Measurements from ENCODE around the gene FMOD. TPM values are rescaled to one million over a fixed set of nuclear protein-coding genes. Genes with fewer than 3 reads are reported as not detected.

Gene FMOD
- polyA plus RNA-seq, 10 donors: 54.6 to 273 (median 164) TPM

GRCh38 chr1:203364094-203364801 is 13.3 kb upstream of the FMOD start:
- no peak for DNase-seq

GRCh38 chr1:203362720-203363025 is 11.8 kb upstream of the FMOD start:
- DNase-seq: no peak

- DNase-seq: no peak
Measured at GRCh38 chr1:203361945-203362719, 11.2 kb upstream of the FMOD start.

GRCh38 chr1:203360547-203361185 is 9.7 kb upstream of the FMOD start:
- no peak for DNase-seq

GRCh38 chr1:203359010-203359571 is 8.2 kb upstream of the FMOD start:
- DNase-seq: no peak

- DNase-seq: no peak
Measured at GRCh38 chr1:203354246-203354645, 3.3 kb upstream of the FMOD start.

GRCh38 chr1:203353486-203353885 is 2.6 kb upstream of the FMOD start:
- no peak for DNase-seq

- DNase-seq: no peak
Measured at GRCh38 chr1:203349773-203350524, 973 bp downstream of the FMOD start.

- no peak for DNase-seq
Measured at GRCh38 chr1:203349166-203349565, 1.8 kb downstream of the FMOD start.

- no peak for DNase-seq
Measured at GRCh38 chr1:203346769-203347102, 4.2 kb downstream of the FMOD start.

- no peak for DNase-seq
Measured at GRCh38 chr1:203346060-203346768, 4.7 kb downstream of the FMOD start.

- DNase-seq: no peak
Measured at GRCh38 chr1:203343956-203344754, 6.8 kb downstream of the FMOD start.

- DNase-seq: peak in 1 of 3 donors; percentile 64
Measured at GRCh38 chr1:203342192-203342940, 8.6 kb downstream of the FMOD start.

- DNase-seq: peak; percentile 70 to 91 (median 85)
Measured at GRCh38 chr1:203340112-203340790, 10.7 kb downstream of the FMOD start.

- peak; percentile 51 to 79 (median 70) for DNase-seq
Measured at GRCh38 chr1:203338335-203339036, 12.4 kb downstream of the FMOD start.

- DNase-seq: no peak
Measured at GRCh38 chr1:203336097-203336496, 14.8 kb downstream of the FMOD start.

- DNase-seq: no peak
Measured at GRCh38 chr1:203335503-203335902, 15.4 kb downstream of the FMOD start.

GRCh38 chr1:203331224-203331623 is 19.7 kb downstream of the FMOD start:
- no peak for DNase-seq

All from muscle of back (tissue), 11 donors.